Activated T-helper 9 cell treated with anti-CD3 and anti-CD28 coated beads, Interleukin-2, amount 50 U/mL, for 16 hours (primary cell): ENCODE data around the gene DERL3.

Source experiments
- DNase-seq: peaks from one replicate; pipeline ENCODE4 v3.0.0-alpha.2; 2020; ENCODE audit warnings: low read depth

Gene DERL3

GRCh38 chr22:23801886-23802377, 36.9 kb downstream of the DERL3 start:
- DNase-seq: no peak

DNA sequence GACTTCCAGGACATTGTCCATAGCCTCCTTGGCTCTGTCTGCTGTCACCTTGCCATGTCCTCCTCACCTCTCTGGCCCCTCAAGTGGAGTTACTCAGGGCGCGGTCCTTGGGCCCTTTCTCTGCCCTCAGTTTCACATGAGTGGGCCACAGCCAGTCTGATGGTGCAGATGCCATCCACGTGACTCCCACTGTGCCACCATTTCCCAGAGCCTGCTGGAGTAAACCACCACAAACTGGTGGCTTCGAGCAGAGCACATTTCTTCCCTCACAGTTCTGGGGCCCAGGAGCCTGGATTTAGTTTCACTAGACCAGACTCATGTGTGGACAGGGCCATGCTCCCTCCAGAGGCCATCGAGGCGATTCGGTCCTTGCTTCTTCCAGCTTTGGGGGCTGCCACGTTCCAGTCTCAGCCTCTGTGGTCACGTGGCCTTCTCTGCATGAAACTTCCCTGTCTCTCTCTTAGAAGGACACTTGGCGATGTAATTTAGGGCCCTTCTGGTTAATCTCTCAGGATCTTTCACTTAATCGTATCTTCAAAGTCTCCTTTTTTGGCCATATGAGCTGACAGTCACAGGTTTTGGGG, 37.5 kb downstream of the DERL3 start:
- no peak for DNase-seq

- no peak for DNase-seq
Observed at GRCh38 chr22:23800297-23801237, 38.2 kb downstream of the DERL3 start.

DNA sequence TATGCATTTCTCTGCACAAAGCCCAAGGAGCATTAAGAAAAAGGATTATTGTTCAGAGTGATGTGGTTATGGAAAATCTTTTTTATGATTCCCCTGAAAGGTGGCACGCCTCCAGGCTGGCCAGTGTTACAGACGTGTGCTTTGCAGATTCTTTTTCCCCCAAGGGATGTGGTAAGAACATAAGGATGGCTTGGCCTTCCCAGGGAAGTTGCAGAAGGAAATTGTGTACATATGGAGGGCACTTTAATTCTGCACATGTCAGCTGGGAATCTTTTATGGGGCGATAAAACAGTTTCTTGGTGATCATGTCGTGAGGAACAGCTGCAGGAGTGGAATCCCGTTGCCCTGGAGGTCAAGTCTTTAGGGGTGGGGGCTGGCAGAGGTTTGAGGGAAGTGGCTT, 42.3 kb downstream of the DERL3 start:
- no peak for DNase-seq

DNA sequence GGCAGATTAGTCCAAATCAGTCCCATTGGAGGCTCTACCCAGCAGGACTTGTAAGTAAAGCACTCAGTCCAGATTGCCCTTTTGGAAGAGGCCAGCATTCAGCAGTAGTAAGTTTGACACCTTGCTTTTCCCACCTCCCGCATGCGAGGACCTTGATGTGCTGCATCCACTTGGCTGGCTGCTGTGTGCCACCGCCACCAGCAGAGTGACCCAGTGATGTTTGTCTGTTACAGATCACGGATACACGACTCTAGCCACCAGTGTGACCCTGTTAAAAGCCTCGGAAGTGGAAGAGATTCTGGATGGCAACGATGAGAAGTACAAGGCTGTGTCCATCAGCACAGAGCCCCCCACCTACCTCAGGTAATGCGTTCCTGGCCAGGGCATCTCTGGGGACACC, 45.5 kb downstream of the DERL3 start:
- no peak for DNase-seq

- no peak for DNase-seq
Observed at GRCh38 chr22:23791738-23792645, 46.8 kb downstream of the DERL3 start.

DNA sequence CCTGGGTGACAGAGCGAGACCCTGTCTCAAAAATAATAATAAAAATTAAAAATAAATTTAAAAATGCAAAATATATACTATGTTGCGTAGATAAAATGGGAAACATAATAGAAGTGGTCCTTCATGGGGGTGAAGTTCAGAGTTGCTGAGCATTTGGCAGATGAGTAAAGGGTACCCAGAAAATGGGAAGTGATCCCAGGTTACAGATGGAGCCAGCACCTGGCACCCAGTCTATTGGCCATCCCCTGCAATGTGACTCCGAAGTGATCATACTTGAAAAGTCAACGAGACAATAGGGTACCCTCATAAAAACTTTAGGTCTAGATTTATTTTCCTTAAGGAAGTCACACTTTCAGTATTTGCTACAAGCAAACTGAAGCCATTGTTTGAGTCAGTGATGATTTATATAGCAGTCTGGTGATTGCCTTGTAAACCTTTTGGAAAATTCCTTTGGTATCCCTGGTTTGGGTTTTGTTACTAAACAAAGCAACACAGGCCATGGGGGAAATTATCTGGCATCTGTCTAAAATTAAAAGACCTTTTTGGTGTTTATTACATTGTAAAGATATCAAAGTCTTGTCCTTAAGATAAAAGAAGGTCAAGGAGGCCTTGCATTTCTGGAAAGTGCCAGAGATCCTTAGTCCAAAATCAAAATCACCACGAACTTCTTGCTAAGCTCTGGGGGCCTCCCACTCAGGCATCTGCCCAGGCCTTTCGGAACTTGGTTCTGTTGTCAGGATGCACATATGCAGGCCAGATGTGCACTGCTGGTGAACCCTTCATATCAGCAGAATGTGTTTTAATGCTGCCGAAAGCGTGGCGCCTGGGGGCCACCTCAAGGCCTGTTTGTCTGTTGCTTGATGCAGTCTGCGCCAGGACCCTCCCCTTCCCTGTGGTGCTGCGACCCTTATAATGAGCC, 47.7 kb downstream of the DERL3 start:
- no peak for DNase-seq

- DNase-seq: no peak
Observed at GRCh38 chr22:23789638-23790037, 49.2 kb downstream of the DERL3 start.

GRCh38 chr22:23789121-23789520, 49.7 kb downstream of the DERL3 start:
- DNase-seq: no peak

DNA sequence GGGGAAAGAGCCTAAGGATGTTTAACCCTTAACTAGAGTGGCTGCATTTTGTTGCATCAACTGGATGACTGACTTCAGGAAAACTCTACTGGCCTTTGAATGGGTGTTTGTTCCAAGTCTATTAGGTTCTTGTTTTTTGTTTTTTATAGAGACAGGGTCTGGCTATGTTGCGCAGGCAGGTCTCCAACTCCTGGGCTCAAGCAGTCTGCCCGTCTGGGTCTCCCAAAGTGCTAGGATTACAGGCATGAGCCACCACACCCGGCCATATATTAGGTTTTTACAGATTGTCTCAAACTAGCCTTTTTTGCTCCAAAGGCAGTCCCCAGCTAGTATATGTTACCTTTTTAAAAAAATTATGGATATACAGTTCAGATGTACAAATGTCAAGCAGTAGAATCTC, 50.9 kb downstream of the DERL3 start:
- DNase-seq: no peak

- DNase-seq: no peak
Observed at GRCh38 chr22:23787600-23787896, 51.3 kb downstream of the DERL3 start.

DNA sequence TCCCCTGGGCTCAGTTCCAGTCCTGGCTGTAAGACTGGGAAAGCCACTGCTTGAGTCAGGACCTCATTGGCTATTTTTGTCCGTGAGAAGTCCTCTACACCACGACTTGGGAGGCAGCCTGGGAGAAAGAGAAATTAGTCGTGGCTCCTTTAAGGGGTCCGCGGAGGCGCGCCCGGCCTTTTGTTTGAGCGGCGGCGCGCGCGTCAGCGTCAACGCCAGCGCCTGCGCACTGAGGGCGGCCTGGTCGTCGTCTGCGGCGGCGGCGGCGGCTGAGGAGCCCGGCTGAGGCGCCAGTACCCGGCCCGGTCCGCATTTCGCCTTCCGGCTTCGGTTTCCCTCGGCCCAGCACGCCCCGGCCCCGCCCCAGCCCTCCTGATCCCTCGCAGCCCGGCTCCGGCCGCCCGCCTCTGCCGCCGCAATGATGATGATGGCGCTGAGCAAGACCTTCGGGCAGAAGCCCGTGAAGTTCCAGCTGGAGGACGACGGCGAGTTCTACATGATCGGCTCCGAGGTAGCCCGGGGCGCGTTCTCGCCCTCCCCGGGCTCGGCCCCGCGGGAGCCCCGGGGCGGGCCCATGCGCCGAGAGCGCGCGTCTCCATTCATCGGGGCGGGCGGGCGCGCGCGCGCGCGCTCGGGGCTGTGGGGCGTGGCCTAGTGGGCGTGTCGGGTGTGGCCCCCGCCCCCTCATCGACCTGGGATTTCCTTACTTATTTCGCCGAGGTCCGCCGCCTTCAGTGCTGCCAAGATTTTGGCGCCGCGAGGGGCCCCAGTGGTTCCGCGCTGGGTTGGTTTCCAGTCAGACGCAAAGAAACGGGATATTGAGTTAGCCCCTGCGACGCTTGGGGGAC, 51.8 kb downstream of the DERL3 start, which contains the start of gene SMARCB1:
Gene SMARCB1, plus strand, starts transcription at position 215 of the 848 bp plus-strand sequence. Its CDS starts 204 bp downstream, at position 419.
- peak; percentile 86 for DNase-seq

- no peak for DNase-seq
Observed at GRCh38 chr22:23786261-23786710, 52.5 kb downstream of the DERL3 start.
